ES-I3 (cell line): ENCODE data around the gene CEACAM19.
"Not testable (repeated sequence)": the region's sequence is repeated elsewhere in the genome, so short reads cannot be mapped to it uniquely, and the experiment has no call there.

Experiments used
- H3K36me3 ChIP-seq: 2 replicates; pipeline ENCODE4 v1.6.1; 2013; ENCODE audit warnings: mild to moderate bottlenecking, low read length, control low read depth, moderate library complexity; ENCODE audit not compliant: insufficient read depth
- H3K4me1 ChIP-seq: 2 replicates; pipeline ENCODE4 v1.6.1; 2013; ENCODE audit warnings: mild to moderate bottlenecking, control low read depth, low read length; ENCODE audit not compliant: insufficient read depth
- H3K9ac ChIP-seq: 2 replicates; pipeline ENCODE4 v1.6.1; 2013; ENCODE audit warnings: low read depth, mild to moderate bottlenecking, low read length, moderate library complexity
- H3K9me3 ChIP-seq: 2 replicates; pipeline ENCODE4 v1.6.1; 2013; ENCODE audit warnings: mild to moderate bottlenecking, low read length, moderate library complexity; ENCODE audit not compliant: control insufficient read depth, insufficient read depth

CEACAM19 gene

GRCh38 chr19:44709434-44710266, 38.4 kb downstream of the CEACAM19 start:
- H3K4me1 ChIP-seq, H3K36me3 ChIP-seq, H3K9me3 ChIP-seq, H3K9ac ChIP-seq: not testable (repeated sequence)

DNA sequence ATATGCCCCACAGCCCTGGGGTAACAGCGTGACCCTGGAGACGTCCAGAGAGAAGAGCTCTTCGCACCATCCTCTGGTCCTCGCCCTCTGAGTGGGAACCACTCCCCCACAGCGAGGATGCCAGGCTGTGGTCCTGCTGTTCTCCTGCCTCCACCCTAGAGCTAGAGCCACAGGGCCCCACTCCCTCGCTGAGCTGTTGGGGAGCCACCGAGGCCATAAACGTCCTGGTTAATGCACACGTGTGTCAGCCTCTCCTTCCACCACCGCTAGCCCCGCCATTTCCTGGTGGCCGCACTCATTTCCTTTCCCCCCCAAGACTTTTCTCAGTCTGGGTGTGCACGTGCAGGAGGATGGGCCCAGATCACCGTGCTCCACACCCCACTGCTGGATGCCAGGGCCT, 39.2 kb downstream of the CEACAM19 start:
- no peaks in the 10 kb centered on the region for H3K9me3 ChIP-seq
- H3K9ac ChIP-seq, result no peak overlapping the region
- H3K4me1 ChIP-seq, result no peaks in the 10 kb centered on the region
- H3K36me3 ChIP-seq, result no peaks in the 10 kb centered on the region

GRCh38 chr19:44712864-44713515, 41.7 kb downstream of the CEACAM19 start:
- Histone ChIP-seq H3K9me3 (no peaks in the 10 kb centered on the region), H3K9ac (no peak overlapping the region), H3K36me3 (no peaks in the 10 kb centered on the region), H3K4me1 (no peaks in the 10 kb centered on the region; the same call in 1 of the 2 replicates)

DNA sequence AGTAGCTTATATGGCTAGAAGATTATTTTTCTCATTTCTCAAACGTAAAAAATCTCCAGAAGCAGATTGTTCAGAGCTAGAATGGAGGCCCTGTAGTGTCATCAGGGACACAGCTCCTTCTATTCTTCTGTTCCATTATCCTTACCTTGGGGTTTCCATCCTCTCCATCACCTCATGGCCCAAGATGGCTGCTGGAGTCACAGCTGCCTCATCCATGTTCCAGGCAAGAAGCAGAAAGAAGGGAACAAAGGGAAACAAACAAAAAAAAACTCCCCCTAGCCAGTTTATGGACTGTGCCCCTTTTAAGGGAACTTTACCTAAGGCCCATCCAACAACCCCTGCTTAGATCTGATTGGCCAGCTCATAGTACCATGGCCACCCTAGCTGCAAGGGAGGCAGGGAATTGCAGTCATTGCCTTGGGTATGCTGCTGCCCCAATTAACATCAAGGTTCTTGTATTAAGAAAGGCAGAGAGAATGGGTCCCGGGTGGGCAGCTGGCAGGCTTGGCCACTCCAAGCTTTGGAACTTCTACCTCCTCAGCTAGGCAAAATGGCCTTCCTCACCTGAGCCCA, 43.4 kb downstream of the CEACAM19 start:
- no peaks in the 10 kb centered on the region for H3K36me3 ChIP-seq

DNA sequence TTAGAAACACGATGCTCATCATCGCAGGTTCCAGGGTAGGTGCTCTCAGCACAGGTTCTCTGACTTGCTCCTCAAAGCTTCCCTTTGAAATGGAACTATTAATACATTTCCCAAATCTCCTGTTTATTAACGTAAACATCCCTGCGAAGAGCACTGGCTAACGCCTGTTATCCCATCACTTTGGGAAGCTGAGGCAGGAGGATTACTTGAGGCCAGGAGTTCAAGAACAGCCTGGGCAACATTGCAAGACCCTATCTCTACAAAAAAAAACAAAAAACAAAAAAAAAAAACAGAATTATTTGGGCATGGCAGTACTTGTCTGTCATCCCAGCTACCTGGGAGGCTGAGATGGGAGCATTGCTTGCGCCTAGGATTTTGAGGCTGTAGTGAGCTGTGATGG, 46.3 kb downstream of the CEACAM19 start:
- no peaks in the 10 kb centered on the region for H3K36me3 ChIP-seq
- H3K9ac ChIP-seq, result no peak overlapping the region
- peaks cover 18% of the 10 kb centered on the region for H3K4me1 ChIP-seq
- H3K9me3 ChIP-seq, result no peaks in the 10 kb centered on the region

More for the DNA sequence above, 43.4 kb downstream of the CEACAM19 start:
- Histone ChIP-seq H3K9me3 (no peaks in the 10 kb centered on the region), H3K4me1 (peaks cover 10% of the 10 kb centered on the region; the same call in 1 of the 2 replicates), H3K9ac (no peak overlapping the region)

GRCh38 chr19:44718441-44719261, 47.4 kb downstream of the CEACAM19 start:
- Histone ChIP-seq H3K4me1 (peaks cover 18% of the 10 kb centered on the region), H3K9me3 (no peaks in the 10 kb centered on the region), H3K9ac (peak overlapping the region; percentile 35), H3K36me3 (no peaks in the 10 kb centered on the region)

GRCh38 chr19:44719262-44719701, 48.0 kb downstream of the CEACAM19 start:
- H3K9me3 ChIP-seq, result no peaks in the 10 kb centered on the region
- H3K36me3 ChIP-seq, result no peaks in the 10 kb centered on the region
- H3K9ac ChIP-seq, result no peak overlapping the region
- peaks cover 18% of the 10 kb centered on the region for H3K4me1 ChIP-seq

DNA sequence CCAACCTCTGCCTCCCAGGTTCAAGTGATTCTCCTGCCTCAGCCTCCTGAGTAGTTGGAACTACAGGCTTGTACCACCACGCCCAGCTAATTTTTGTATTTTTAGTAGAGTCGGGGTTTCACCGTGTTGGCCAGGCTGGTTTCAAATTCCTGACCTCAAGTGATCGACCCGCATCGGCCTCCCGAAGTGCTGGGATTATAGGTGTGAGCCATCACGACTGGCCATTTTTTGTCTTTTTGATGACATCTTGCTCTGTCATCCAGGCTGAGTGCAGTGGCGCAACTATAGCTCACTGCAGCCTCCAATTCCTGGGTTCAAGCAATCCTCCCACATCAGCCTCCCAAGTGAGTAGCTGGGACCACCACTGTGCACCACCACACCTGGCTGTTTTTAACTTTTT, 49.1 kb downstream of the CEACAM19 start:
- H3K9me3 ChIP-seq, H3K36me3 ChIP-seq, H3K9ac ChIP-seq: not testable (repeated sequence)
- H3K4me1 ChIP-seq, result peaks cover 18% of the 10 kb centered on the region

DNA sequence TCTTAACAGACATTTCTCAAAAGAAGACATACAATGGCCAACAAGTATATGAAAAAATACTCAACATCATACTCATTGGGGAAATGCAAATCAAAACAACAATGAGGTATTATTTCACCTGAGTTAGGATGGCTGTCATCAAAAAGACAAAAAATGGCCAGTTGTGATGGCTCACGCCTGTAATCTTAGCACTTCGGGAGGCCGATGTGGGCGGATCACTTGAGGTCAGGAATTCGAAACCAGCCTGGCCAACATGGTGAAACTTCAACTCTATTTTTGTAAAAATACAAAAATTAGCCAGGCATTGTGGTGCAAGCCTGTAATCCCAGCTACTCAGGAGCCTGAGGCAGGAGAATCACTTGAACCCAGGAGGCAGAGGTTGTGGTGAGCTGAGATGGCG, 49.7 kb downstream of the CEACAM19 start:
- Histone ChIP-seq H3K4me1 (peaks cover 18% of the 10 kb centered on the region), H3K36me3 (no peaks in the 10 kb centered on the region), H3K9me3 (no peaks in the 10 kb centered on the region), H3K9ac (no peak overlapping the region)

GRCh38 chr19:44721369-44721768, 50.1 kb downstream of the CEACAM19 start:
- not testable (repeated sequence) for H3K9ac ChIP-seq, H3K36me3 ChIP-seq, H3K9me3 ChIP-seq
- H3K4me1 ChIP-seq, result peaks cover 18% of the 10 kb centered on the region

GRCh38 chr19:44722131-44723121, 51.1 kb downstream of the CEACAM19 start:
- Histone ChIP-seq H3K4me1 (peaks cover 18% of the 10 kb centered on the region), H3K9me3 (no peaks in the 10 kb centered on the region), H3K36me3 (no peaks in the 10 kb centered on the region), H3K9ac (no peak overlapping the region)

DNA sequence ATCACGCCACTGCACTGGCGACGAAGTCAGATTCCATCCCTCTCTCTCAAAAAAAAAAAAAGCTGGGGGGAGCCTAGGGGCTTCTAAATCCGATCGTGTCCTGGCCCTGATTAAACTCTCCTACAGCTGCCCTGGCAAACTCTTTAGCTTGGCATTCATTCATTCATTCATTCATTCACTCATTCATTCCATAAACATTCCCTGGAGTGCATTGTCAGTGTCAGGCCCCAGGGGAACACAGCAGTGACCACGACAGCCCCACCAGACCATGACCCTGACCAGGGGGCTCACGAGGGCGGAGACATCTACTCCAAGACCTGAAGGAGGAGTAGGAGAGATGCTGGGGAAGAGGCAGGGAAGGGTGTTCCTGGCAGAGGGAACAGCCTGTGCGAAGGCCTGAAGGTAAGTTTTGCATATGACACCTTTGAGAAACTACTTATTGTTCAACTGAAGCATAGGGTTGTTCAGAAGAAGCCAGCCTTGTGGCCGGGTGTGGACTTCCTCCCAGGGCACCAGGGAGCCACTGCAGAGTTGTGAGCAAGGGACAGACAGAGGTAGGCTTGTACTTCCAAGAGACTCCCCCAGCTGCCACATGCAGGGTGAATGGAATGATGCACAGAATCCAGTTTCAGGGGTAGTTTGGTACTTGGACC, 52.1 kb downstream of the CEACAM19 start:
- H3K9me3 ChIP-seq, result no peaks in the 10 kb centered on the region
- no peaks in the 10 kb centered on the region for H3K36me3 ChIP-seq
- no peak overlapping the region for H3K9ac ChIP-seq
- H3K4me1 ChIP-seq, result peaks cover 13% of the 10 kb centered on the region

DNA sequence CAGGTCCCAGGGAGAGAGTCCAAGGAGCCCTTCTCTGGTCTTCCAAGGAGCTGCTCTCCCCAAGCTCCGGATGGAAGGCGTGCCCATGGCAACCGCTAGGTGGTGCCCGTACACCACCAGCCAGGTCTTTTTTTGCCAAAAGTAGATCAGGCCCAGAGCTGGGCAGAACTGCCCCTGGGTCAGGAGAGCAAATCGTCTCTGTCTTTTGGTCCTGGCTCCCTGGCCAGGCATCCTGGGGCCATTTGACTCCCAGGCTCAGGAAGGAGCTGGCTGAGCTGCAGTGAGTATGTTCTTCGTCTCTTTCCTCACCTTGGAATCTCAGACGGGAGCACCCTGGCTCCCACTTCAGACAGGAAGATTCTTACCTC, 52.7 kb downstream of the CEACAM19 start:
- Histone ChIP-seq H3K4me1 (peaks cover 11% of the 10 kb centered on the region), H3K9ac (no peak overlapping the region), H3K36me3 (no peaks in the 10 kb centered on the region), H3K9me3 (no peaks in the 10 kb centered on the region)
